Vagina (tissue), 2 donors: ENCODE measurements around the gene HS3ST3B1. TPM values are rescaled to one million over a fixed set of nuclear protein-coding genes. Genes with fewer than 3 reads are reported as not detected.

ENCODE experiments used
- DNase-seq, 2 donors: peaks; one replicate each; pipeline ENCODE4 v3.0.0-alpha.2; 2017; ENCODE audit errors: extremely low spot score in 2 of 2
- H3K27ac ChIP-seq: fragments of 200-600 bp; sonication (generic); one replicate; pipeline ENCODE4 v1.5.1; 2019
- H3K27me3 ChIP-seq: fragments of 200-600 bp; sonication (generic); one replicate; pipeline ENCODE4 v1.5.1; 2019
- H3K36me3 ChIP-seq, 2 donors: fragments of 200-600 bp; sonication (generic); one replicate each; pipeline ENCODE4 v1.5.1; 2017 to 2019
- H3K4me1 ChIP-seq: fragments of 200-600 bp; sonication (generic); one replicate; pipeline ENCODE4 v1.5.1; 2019
- H3K4me3 ChIP-seq, 2 donors: fragments of 200-600 bp; sonication (generic); 1 replicate in 1 of 2; 2 replicates in 1 of 2; pipeline ENCODE4 v1.5.1; 2016 to 2019
- H3K9me3 ChIP-seq: fragments of 200-600 bp; sonication (generic); one replicate; pipeline ENCODE4 v1.5.1; 2019
- POLR2A ChIP-seq, 2 donors: fragments of 450-650 bp; IDR thresholded peaks; one replicate each; pipeline ENCODE4 v1.6.1; 2017; ENCODE audit warnings: antibody characterized with exemption in 2 of 2, mild to moderate bottlenecking in 2 of 2, moderate library complexity in 2 of 2
- POLR2AphosphoS5 ChIP-seq, 2 donors: sonication (generic); formaldehyde crosslinking; IDR thresholded peaks; one replicate each; pipeline ENCODE4 v1.9.0; 2017; ENCODE audit warnings: antibody characterized with exemption in 2 of 2, mild to moderate bottlenecking in 2 of 2, low read depth in 1 of 2; ENCODE audit not compliant: insufficient read depth in 1 of 2
- intact Hi-C: fragments of 100-400 bp; cut with DNase I; formaldehyde crosslinking; loops from one replicate; pipeline ENCODE4 v1.15.1; 2023
- total RNA-seq: library from RNA; depleted of rRNA; stranded (reverse); fragments of >200 nt; gene quantifications from one replicate; pipeline ENCODE4 v1.2.3, GENCODE V29; 2016
- TF ChIP-seq, protein P1 (sequence below), 3 experiments: fragments of 450-650 bp in 2 of 3; fragments of 200-600 bp in 1 of 3; sonication (generic) in 1 of 3; IDR thresholded peaks; one replicate each; pipeline ENCODE4 v1.5.1; 2017 to 2019; ENCODE audit warnings: antibody characterized with exemption in 3 of 3, mild to moderate bottlenecking in 2 of 3, moderate library complexity in 2 of 3

The HS3ST3B1 gene
- total RNA-seq, 1 donor from 2014 or later: 5.9 TPM

DNA sequence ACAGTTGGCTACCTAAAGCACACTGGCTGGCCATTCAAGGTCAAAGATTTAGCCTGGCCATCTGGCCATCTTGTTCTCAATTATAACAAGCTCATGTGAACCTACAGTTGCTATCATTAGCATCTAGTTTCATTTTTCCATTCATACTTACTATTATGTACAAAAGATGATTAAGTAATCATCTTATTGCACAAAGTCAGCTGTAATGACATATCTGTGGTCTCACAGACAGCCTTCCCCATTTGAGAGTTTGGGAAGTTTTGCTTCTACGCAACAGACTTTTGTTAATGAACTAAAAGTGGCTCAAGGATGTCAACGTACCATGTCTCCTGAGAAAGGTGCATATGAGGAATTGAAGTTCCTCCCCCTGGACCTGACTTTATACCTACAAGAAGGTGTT lies 51.3 kb downstream of the HS3ST3B1 start:
- Histone ChIP-seq H3K4me1 (peaks cover 13% of the 10 kb centered on the region), H3K27ac (no peak overlapping the region), H3K27me3 (no peaks in the 10 kb centered on the region), H3K4me3 (no peak overlapping the region), H3K36me3 (no peaks in the 10 kb centered on the region), H3K9me3 (no peaks in the 10 kb centered on the region)
- no peak for DNase-seq
- intact Hi-C loops: no loop called here
- TF ChIP-seq POLR2A (IDR thresholded peaks at IDR 0.05) (no peak), POLR2AphosphoS5 (IDR thresholded peaks at IDR 0.05; ENCODE audit: insufficient read depth in 1 of 2, low read depth in 1 of 2) (no peak)
- TF ChIP-seq, protein P1, sequence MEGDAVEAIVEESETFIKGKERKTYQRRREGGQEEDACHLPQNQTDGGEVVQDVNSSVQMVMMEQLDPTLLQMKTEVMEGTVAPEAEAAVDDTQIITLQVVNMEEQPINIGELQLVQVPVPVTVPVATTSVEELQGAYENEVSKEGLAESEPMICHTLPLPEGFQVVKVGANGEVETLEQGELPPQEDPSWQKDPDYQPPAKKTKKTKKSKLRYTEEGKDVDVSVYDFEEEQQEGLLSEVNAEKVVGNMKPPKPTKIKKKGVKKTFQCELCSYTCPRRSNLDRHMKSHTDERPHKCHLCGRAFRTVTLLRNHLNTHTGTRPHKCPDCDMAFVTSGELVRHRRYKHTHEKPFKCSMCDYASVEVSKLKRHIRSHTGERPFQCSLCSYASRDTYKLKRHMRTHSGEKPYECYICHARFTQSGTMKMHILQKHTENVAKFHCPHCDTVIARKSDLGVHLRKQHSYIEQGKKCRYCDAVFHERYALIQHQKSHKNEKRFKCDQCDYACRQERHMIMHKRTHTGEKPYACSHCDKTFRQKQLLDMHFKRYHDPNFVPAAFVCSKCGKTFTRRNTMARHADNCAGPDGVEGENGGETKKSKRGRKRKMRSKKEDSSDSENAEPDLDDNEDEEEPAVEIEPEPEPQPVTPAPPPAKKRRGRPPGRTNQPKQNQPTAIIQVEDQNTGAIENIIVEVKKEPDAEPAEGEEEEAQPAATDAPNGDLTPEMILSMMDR (IDR thresholded peaks at IDR 0.05): no peak

DNA sequence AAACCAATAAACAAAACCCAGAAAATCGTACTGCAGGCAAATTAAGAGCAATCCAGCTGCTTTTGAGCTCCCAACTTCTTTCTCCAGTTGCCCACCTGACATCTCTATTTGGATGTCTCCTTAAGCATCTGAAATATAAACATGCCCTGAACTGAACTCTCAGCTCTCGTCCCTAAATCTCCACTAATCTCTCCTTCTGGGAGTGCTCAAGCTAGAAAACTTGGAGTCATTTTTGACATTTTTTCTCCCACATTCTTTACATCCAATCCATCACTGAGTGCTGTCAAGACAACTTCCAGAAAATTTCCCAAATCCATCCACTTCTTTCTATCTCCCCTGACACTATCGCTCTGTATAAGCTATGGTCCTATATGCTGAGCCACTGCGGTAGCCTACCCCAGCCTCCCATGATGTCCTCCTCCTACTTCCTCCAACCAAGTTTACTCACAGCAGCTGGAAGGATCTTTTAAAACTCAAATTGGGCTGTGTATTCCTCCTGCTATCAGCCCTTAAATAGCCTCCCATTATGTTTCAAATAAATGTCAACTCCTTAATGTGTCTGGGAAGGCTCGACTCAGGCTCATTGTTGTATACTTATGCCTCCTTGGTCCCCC lies 53.1 kb downstream of the HS3ST3B1 start:
- H3K27ac ChIP-seq: no peak overlapping the region
- H3K27me3 ChIP-seq: no peaks in the 10 kb centered on the region
- intact Hi-C loops: no loop called here

DNA sequence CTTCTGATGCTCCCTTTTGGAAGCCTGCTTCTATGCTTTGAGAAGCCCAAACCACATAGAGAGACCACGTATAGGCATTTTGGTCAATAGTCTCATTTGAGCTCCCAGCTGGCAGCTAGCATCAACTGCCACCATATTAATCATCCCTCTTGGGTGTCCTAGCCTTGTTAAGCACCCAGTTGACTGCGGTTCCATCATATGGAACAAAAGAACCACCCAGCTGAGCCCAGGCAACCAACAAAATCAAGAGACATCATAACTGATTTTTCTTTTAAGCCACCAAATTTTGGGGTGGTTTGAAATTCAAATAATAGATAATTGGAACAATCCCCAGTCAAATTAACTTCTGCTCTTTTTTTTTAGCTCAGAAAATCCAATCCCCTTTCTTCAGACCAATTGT lies 53.9 kb downstream of the HS3ST3B1 start:
- Histone ChIP-seq H3K4me1 (no peaks in the 10 kb centered on the region), H3K27me3 (no peaks in the 10 kb centered on the region), H3K27ac (no peak overlapping the region), H3K36me3 (no peaks in the 10 kb centered on the region), H3K4me3 (no peak overlapping the region), H3K9me3 (no peaks in the 10 kb centered on the region)
- peak in 1 of 2 donors; percentile 14 for DNase-seq
- intact Hi-C loops: no loop called here
- TF ChIP-seq POLR2AphosphoS5 (IDR thresholded peaks at IDR 0.05; ENCODE audit: insufficient read depth in 1 of 2, low read depth in 1 of 2) (no peak), POLR2A (IDR thresholded peaks at IDR 0.05) (no peak)
- TF ChIP-seq, protein P1 (IDR thresholded peaks at IDR 0.05): no peak

More for the DNA sequence above, 53.1 kb downstream of the HS3ST3B1 start:
- H3K9me3 ChIP-seq: no peaks in the 10 kb centered on the region
- no peak for TF ChIP-seq POLR2A (IDR thresholded peaks at IDR 0.05)
- no peak for TF ChIP-seq POLR2AphosphoS5 (IDR thresholded peaks at IDR 0.05; ENCODE audit: insufficient read depth in 1 of 2, low read depth in 1 of 2)
- TF ChIP-seq, protein P1 (IDR thresholded peaks at IDR 0.05): no peak
- DNase-seq: no peak
- H3K36me3 ChIP-seq: no peaks in the 10 kb centered on the region
- no peak overlapping the region for H3K4me3 ChIP-seq
- no peaks in the 10 kb centered on the region for H3K4me1 ChIP-seq

DNA sequence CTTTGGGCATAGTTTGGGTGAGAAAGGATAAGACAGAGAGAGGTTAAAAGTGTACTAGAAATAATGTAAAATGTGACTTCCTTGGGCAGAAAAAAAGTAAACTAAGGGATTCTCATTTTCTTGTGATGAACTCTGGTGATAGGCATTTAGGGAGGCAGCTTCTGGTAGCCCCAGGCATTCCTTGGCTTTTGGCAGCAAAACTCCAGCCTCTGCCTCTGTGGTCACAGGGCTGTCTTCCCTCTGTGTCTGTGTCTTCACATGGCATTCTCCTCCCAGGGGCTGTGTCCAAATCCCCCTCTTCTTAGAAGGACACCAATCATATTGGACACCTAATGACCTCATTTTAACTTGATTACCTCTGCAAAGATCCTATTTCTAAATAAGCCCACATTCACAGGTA lies 54.7 kb downstream of the HS3ST3B1 start:
- Histone ChIP-seq H3K9me3 (no peaks in the 10 kb centered on the region), H3K4me1 (no peaks in the 10 kb centered on the region), H3K27me3 (no peaks in the 10 kb centered on the region), H3K27ac (no peak overlapping the region), H3K4me3 (no peak overlapping the region), H3K36me3 (no peaks in the 10 kb centered on the region)
- TF ChIP-seq POLR2A (IDR thresholded peaks at IDR 0.05): no peak
- TF ChIP-seq, protein P1 (IDR thresholded peaks at IDR 0.05): no peak
- intact Hi-C loops: no loop called here
- peak in 1 of 2 donors; percentile 40 for DNase-seq

DNA sequence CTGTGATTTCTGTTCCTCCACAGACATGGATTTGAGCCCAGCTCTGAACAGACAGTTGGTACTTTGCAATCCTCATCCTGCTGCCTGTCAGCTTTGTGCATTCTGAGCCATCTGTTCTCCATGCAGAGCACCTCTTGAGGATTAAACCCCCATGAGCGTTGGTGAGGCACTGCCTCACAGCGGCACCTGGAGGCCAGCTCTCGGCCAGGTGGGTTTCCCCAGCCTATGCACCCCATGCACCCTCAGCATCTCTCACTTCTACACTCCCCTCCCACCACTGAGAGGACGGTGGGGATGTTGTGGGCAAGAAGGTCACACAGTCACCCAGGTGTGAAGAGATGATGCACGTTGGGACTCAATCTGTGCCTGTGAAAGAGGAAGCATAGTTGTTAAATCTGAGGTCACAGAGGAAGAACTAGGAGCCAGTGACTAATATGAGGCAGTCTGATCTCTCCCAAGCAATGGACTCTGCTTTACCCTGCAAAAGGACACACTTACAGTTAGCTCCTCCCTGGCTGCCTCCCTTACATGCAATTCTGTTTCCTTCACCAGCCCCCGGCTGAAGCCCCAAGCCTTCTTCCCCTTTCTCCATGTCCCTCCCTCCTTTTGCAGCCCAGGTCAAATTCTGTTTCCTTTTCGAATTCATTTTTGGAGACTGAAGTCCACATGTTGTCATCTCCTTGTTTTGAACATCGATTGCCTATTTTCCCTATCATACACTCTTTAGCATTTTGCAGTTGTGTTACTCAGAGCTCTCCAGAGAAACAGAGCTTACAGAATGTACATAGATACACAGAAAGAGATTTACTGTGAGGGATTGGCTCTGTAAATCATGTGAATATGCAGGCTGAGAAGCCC lies 58.5 kb downstream of the HS3ST3B1 start:
- peak in 1 of 2 donors; percentile 74 for DNase-seq
- Histone ChIP-seq H3K36me3 (no peaks in the 10 kb centered on the region), H3K9me3 (no peaks in the 10 kb centered on the region), H3K27me3 (no peaks in the 10 kb centered on the region), H3K4me1 (no peaks in the 10 kb centered on the region), H3K27ac (no peak overlapping the region), H3K4me3 (no peak overlapping the region)
- TF ChIP-seq, protein P1 (IDR thresholded peaks at IDR 0.05): no peak
- no peak for TF ChIP-seq POLR2AphosphoS5 (IDR thresholded peaks at IDR 0.05; ENCODE audit: insufficient read depth in 1 of 2, low read depth in 1 of 2)
- no peak for TF ChIP-seq POLR2A (IDR thresholded peaks at IDR 0.05)
- intact Hi-C loops: no loop called here
